GM13977 (cell line): ENCODE data around the gene DMKN.

Experiments
- DNase-seq: peaks from one replicate; pipeline ENCODE4 v3.0.0; 2012; ENCODE audit warnings: low spot score
- CTCF ChIP-seq: IDR thresholded peaks from 2 replicates; pipeline ENCODE4 v1.5.1; 2012; ENCODE audit warnings: mild to moderate bottlenecking, control low read depth; ENCODE audit not compliant: insufficient read depth; ENCODE audit errors: extremely low read depth, missing control alignments
- in situ Hi-C: fragments of 300-500 bp; cut with MboI; formaldehyde crosslinking; loops from one replicate; pipeline ENCODE4 v1.12.0; 2022; ENCODE audit warnings: low sequenced_read_pairs, low pct_unique_long_range_greater_than_20kb, mixed read lengths, inconsistent platforms; ENCODE audit not compliant: unreplicated experiment

The DMKN gene

GRCh38 chr19:35459414-35460082 lies 53.9 kb downstream of the DMKN start:
- no peak for DNase-seq
- TF ChIP-seq CTCF, result no peak
- in situ Hi-C loops, result no loop called here

DNA sequence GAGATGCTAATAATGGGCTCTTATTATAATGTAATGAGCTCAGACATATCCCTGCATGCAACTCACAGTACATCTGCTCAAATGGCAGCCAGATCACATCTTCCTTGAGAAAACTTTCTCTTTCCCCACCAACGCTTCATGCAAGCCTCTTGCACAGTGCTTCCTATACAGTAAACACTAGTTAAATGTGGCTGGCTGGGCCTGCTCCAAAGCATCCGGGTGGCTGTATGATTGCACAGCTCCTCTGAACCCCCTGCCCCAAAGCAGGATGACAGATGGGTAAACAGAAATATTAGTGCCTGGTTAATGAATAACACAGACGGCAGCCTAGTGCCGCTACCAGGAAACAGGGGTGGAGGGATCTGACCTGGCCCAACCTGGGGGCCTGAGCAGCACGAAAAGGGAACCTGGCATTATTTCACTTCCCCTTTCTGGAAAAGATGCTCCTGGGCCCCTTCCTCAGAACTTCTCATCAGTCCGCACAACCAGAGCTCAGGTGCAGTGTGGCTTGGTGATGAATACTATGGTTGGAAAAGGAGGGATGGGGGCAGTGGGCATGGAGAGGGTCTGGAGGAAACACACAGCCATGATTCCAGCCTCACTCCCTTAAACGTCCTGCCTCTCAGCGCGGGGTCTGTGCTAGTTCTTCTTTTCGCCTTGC lies 54.6 kb downstream of the DMKN start:
- in situ Hi-C loops, result no loop called here
- DNase-seq, result no peak
- no peak for TF ChIP-seq CTCF

GRCh38 chr19:35458192-35458591 lies 55.3 kb downstream of the DMKN start:
- DNase-seq, result no peak
- in situ Hi-C loops, result no loop called here
- no peak for TF ChIP-seq CTCF

DNA sequence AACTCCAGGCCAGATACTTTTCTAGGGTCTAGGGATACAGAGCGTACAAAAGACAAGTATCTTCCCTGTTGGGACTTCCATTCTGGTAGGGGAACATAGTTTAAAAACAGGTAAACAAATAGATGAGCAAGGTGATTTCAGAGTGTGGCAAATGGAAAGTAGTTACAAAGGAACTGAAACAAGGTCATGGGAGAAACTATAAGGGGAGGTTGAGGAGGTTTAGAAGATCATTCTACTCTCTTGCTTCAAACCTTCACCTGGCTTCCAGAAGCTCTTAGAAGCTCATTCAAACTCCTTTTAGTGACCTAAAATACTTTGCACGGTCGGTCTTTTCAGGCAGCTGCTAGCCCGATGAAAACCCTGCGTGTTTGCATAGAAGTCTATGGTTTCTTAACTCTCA lies 56.3 kb downstream of the DMKN start:
- TF ChIP-seq CTCF, result no peak
- DNase-seq, result peak; percentile 56
- in situ Hi-C loops, result no loop called here

GRCh38 chr19:35455616-35456201 lies 57.7 kb downstream of the DMKN start:
- in situ Hi-C loops, result no loop called here
- DNase-seq, result no peak
- TF ChIP-seq CTCF, result no peak

- no peak for TF ChIP-seq CTCF
- DNase-seq, result no peak
- in situ Hi-C loops, result no loop called here
Observed at GRCh38 chr19:35454663-35455062, 58.8 kb downstream of the DMKN start.
